22Rv1 (cell line): Measurements from ENCODE around the gene ST3GAL3.

ENCODE experiments used
- H3K27ac ChIP-seq: fragments of 450-650 bp; 2 replicates; pipeline ENCODE4 v1.5.1; 2017
- CTCF ChIP-seq: fragments of 450-650 bp; IDR thresholded peaks from 2 replicates; pipeline ENCODE4 v1.5.1; 2017; ENCODE audit warnings: mild to moderate bottlenecking
- ZFX ChIP-seq: fragments of 450-650 bp; IDR thresholded peaks from 2 replicates; pipeline ENCODE4 v1.6.1; 2017; ENCODE audit warnings: antibody characterized with exemption, borderline replicate concordance

Gene ST3GAL3

GRCh38 chr1:43736819-43737218 is 29.5 kb downstream of the ST3GAL3 start:
- no peak overlapping the region for H3K27ac ChIP-seq
- TF ChIP-seq CTCF (no peak), ZFX (no peak)

- no peak for TF ChIP-seq CTCF
- no peak for TF ChIP-seq ZFX
- no peak overlapping the region for H3K27ac ChIP-seq
Measured at GRCh38 chr1:43742026-43742425, 34.7 kb downstream of the ST3GAL3 start.

GRCh38 chr1:43743206-43743605 is 35.9 kb downstream of the ST3GAL3 start:
- H3K27ac ChIP-seq: no peak overlapping the region
- TF ChIP-seq CTCF: no peak
- no peak for TF ChIP-seq ZFX

GRCh38 chr1:43747736-43748135 is 40.4 kb downstream of the ST3GAL3 start:
- no peak overlapping the region for H3K27ac ChIP-seq
- no peak for TF ChIP-seq ZFX
- no peak for TF ChIP-seq CTCF

GRCh38 chr1:43750083-43750482 is 42.7 kb downstream of the ST3GAL3 start:
- no peak for TF ChIP-seq ZFX
- TF ChIP-seq CTCF: no peak
- H3K27ac ChIP-seq: no peak overlapping the region

GRCh38 chr1:43753422-43753821 is 46.1 kb downstream of the ST3GAL3 start:
- no peak overlapping the region for H3K27ac ChIP-seq
- TF ChIP-seq CTCF (no peak), ZFX (no peak)

- TF ChIP-seq ZFX (no peak), CTCF (no peak)
- H3K27ac ChIP-seq: no peak overlapping the region
Measured at GRCh38 chr1:43754892-43755291, 47.6 kb downstream of the ST3GAL3 start.
